IPS-NIHi11 (cell line): Measurements from ENCODE around the gene CYB561.
A peak's percentile ranks its signal among the peaks of the same experiment; 100 is the strongest.
"Not testable (repeated sequence)": the region's sequence is repeated elsewhere in the genome, so short reads cannot be mapped to it uniquely, and the experiment has no call there.

Source experiments
- DNase-seq: peaks from one replicate; pipeline ENCODE4 v3.0.0; 2012; ENCODE audit warnings: mixed read lengths, low spot score

Gene CYB561

DNA sequence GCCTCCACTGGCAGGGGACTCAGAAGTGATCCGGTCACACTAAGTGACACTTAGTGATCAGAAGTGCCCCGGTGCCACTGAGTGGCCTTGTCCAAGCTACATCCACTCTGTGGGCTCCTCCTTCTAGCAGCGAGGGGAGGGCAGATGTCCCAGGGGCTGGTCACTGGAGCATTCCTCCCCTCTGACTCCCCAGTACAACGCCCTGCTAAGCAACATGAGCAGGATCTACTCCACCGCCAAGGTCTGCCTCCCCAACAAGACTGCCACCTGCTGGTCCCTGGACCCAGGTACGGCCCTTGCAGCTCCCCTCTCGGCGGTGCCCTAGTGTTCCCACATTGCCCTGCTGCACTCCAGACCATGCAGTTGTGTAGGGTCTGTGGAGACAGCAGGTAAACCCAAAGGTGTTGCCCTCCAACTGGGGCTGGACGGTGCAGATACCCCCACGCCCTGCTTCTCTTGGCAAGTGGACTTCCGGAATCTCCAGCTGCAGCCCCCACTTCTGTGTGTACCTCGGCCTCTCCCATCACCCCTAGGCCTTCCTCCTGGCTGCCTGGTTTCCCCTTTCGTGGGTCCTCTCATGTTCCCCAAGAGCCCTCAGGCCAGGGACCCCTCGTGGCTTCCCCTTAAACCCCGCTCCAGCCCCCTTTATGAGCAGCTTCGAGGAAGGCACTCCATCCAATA is 32.8 kb upstream of the CYB561 start:
- DNase-seq: peak; percentile 92

DNA sequence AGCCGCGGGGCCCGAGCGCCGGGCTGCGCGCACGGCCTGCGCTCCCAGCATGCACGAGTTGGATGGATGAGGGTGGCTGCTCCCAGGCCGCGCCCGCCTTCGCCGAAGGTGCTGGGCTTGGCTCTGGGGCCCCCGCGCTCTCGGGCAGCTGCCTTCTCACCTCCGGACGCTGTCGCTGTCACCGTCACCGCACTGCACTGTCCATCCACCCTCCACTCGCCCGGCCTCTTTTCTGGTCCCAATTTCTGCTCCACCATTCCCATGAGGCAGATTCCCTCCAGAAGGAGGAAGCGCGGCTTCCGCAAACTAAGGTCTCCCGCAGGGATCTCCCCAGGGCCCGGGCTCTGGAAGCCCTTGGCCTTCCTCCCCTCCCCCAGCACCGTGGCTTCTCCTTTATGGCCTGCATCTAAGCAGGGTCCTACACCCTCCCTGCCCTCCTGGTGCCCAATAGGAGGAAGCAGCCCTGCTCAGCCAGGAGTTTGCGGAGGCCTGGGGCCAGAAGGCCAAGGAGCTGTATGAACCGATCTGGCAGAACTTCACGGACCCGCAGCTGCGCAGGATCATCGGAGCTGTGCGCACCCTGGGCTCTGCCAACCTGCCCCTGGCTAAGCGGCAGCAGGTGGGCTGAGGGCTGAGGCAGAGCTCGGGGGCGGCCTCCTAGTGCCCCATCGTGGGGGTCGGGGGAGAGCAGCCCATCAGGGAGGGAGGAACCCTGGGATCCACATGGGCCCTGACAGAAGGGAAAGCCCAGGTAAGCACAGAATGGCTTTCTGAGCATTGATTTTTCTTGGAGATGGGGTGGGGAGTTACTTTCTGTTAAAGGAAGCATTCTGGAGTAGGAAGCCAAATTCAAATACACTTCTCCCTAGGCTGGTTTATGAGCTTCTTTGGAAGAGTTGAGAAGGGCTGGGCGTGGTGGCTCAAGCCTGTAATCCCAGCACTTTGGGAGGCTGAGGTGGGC is 31.7 kb upstream of the CYB561 start:
- no peak for DNase-seq

DNA sequence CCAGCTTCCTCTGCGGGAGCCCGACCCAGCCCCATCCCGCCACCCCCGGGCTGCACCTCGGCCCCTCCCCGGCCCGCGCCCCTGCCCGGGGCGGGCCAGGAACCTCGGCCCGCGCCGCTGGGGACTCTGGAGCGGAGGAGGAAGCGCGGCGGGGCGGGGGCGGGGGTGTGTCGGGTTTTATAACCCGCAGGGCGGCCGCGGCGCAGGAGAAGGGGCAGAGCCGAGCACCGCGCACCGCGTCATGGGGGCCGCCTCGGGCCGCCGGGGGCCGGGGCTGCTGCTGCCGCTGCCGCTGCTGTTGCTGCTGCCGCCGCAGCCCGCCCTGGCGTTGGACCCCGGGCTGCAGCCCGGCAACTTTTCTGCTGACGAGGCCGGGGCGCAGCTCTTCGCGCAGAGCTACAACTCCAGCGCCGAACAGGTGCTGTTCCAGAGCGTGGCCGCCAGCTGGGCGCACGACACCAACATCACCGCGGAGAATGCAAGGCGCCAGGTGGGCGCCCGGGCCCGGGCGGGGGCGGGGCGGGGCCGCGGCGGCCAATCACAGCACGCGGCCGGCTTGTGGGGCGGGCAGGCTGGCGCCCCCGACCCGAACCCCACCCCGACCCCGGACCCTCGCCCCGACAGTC is 30.9 kb upstream of the CYB561 start, which contains the start of gene ACE:
TSS of gene ACE (plus strand) at position 208 of the 626 bp plus-strand sequence. CDS start at position 242, 34 bp downstream.
- DNase-seq: peak; percentile 89

DNA sequence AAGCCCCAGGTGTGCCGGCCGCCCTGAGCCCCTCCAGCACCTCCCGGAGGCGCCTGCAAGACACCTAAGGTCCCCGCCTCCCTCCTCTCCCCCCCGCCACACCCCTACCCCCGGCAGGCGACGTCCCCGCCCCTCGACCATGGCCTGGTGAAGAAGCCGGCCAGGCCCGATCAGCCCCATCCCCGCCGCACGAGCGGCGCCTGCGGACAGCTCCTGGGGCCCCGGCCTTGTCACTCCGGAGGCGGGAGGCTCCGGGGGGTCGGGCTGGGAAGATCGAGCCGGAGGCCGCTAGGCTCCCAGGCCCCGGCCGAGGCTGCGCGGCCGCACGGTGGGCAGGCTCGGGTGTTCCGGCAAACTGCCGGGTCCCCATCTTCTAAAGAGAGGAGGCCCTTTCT is 30.4 kb upstream of the CYB561 start:
- peak; percentile 78 for DNase-seq

DNA sequence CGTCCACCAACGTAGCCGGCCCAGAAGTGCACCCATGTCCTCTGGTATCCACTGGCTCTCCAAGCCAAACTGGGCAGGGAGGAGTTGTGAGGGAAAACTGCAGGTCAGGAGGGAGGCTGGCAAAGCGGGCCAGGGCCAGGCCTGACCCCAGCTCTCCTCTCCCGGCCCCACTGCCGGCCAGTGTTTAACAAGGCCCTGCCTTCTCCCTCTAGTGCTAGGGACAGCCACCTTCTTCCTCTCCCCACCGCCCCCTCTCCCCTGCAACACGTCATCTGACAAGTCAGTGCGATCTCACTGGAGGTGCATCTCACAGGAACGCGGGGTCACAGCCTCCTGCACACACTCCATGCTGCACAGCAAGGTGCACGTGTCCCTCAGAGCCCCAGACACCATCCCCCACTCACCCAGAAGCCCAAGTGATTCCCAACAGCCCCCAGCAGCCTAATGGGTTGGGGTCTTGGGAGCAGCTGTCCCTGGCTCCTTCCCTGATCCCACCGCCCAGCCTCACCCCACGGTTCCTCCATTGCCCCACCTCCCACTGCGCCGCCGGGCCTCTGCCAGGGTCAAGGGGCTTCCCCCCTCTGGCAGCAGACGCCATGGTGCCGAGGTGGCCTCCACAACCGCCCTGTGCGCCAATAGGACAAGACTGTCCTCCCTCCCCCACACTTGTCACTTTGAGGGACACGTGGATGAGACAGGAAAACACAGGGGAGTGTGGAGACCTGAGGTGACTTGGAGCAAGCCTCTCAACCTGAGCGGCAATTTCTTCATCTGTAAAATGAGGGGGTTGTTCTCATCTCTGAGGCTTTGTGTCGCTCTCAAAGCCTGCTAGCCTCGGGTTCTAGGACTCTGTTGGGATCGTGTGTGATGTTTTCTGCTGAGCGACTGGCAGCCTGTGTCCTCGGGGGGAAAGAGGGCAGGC is 29.6 kb upstream of the CYB561 start:
- no peak for DNase-seq

DNA sequence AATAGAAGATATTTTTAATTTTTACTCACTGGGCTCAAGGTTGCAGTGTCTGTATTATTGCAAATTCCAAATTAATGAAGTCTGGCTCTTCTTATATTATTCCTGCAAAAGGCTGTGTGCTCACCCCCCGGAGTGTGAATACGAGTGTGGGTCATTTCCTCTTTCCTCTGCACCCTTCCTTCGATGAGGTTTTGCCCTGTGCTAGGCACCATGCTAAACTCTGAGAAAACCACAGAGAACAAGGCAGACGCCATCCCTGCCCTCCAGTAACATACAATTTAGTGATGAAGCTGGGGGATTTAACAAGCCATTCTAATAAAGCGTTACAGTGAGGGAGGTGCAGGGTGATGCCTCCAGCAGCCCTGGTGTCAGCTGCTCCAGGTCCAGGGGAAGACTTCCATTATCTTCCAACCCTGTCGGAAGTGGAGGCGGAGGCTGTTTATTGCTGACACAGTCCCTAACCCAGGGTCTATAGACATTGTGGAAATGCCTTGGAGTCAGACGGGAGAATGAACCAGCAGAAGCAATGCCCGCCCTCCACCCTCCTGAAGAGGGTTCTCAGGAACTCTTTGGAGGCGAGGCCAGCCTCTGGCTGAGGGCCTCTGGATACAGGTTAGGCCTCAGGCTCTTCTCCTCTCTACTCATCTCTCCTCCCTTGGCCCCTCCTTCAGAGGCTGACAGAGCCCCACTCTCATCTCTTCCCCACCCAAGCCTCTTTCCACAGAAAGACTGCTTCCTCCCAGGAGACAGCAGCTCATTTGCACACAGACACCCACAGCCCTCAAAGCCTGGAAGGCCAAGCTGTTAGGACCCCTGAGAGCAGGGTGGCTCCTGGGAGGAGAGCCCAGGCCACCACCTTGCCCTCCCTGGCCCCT is 28.7 kb upstream of the CYB561 start:
- DNase-seq: no peak

DNA sequence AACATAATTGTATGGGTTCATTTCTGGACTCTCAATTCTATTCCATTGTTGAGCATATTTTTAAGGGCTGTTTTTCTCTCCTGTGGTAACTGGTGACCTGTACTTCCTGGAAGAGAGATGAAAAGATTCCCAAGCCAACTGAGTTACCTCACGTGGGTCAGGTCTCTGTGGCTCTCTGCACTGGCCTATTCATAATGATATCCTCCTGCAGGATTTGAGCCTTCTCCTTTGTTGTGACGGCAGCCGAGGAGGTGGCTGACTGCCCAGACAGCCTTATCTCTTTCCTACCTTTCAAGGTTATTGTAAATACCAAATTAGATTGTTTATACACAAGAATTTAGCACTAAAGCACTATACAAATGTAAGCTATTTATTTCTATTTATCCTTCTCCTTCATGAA is 28.1 kb upstream of the CYB561 start:
- no peak for DNase-seq

DNA sequence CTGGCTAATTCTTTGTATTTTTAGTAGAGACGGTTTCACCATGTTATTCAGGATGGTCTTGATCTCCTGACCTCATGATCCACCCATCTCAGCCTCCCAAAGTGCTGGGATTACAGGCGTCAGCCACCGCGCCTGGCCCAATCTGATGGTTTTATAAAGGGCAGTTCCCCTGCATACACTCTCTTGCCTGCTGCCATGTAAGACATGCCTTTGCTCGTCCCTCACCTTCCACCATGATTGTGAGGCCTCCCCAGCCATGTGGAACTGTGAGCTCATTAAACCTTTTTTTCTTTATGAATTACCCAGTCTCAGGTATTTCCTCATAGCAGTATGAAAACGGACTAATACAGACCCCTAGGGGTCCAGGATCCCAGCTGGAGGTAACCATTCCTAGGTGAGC is 22.0 kb upstream of the CYB561 start:
- DNase-seq: not testable (repeated sequence)

DNA sequence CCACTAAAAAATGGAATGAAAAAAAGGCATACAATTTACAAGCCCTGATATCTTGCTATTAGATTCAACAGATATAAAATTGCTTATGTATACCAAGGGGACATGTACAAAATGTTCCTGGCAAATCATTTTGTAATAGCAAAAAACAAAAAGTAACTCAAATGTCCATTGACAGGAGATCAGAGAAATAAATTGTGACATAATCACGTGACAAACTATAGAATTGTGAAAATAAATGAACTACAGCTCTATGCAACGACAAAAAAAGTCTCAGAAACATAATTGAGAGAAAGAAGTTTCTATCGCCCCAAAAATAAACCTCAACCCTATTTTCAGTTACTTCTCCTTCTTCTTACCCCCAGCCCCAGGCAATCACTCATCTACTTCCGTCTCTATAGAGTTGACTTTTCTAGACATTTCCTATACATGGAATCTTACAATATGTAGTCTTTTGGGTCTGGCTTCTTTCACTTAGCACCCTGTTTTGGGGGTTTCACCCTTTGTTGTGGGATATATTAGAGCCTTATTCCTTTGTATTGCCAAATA is 18.7 kb upstream of the CYB561 start:
- no peak for DNase-seq

DNA sequence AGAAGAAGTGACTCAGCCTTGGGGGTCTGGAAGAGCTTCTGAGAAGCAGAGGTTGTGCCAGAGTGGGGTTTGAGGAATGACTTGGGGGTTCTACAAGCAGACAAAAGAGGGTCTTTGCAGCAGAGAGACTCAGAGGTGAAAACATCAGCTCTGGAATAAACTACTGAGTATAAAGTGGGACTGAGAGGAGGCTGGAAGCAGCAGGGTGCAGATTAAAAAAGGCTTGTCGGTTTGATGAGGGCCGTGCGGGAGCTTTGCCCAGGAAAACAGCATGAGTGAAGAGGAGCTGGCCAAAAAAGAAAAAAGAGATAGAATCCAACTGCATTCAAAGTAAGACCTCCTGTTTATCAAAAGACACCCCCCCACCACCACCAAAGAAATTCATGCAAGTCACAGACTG is 17.7 kb upstream of the CYB561 start:
- DNase-seq: no peak

DNA sequence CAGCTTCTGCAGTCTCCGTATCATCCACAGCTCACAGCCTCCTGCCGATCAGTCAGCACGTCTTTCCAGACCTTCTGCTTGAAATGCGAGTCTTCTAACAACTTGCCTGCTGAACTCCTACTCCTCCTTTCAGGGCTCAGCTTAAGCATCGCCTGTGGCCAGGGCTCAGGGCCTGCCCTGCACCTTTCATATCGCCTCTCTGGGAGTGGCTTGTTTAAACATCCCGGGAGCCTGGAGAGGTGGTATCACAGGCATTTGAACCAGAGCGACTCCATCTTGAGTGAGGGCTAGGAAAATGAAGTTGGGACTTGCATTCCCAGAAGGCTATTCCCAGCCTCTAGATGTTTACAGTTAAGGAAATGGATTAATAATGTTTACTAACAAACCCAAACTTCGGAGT is 13.9 kb upstream of the CYB561 start:
- no peak for DNase-seq

DNA sequence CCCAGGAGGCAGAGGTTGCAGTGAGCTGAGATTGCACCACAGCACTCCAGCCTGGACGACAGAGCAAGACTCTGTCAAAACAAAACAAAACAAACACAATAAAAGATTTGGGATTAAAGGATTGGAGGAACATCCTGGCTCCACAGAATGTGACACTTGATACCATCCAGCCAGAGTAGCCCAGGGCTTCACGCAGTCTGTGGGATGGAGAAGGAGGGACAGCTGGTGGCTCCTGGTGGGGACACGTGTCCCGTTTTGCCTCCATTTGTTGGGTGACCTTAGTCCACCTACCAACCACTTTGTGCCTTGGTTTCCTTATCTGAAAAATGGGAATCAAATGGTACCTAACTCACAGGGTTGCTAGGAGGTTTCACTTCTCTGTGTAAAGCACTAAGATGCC is 12.4 kb upstream of the CYB561 start:
- DNase-seq: no peak

DNA sequence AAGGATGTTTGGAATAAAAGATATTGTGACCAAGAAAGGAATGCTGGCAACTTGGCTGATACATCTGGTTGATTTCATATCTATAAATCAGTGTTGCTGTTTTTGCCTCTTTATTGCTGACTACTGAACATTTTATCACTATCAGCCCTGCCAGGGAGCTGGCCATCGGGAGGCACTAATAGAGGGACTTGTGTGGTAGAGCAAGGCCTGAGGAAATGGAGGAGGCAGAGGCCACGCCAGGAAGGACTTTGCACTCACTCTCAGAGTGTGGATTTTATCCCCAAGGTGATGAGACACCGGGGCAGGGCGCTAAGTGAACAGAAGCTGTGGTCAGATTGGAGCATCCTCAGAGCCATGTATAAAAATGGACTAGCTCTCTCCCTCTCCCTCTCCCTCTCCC is 9.3 kb upstream of the CYB561 start:
- DNase-seq: no peak

DNA sequence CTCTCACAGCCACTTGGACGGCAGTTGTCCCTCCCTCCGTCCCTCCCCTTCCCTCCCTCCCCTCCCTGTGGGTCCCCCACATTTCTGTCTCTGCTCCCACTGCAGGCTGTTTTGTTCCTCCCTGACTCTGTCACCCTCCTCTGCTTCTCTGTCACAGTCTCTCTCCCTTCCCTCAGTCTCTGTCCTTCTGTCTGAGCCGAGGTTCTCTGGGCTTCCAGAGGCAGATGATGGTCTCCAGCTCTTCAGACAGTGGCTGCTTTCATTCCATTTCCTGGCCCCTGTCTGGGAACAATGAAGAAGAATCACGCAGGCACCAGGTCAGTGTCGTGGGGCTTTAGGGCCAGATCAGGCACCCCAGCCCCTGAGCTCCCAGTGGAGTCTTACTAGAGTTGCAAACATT is 8.8 kb upstream of the CYB561 start:
- no peak for DNase-seq

DNA sequence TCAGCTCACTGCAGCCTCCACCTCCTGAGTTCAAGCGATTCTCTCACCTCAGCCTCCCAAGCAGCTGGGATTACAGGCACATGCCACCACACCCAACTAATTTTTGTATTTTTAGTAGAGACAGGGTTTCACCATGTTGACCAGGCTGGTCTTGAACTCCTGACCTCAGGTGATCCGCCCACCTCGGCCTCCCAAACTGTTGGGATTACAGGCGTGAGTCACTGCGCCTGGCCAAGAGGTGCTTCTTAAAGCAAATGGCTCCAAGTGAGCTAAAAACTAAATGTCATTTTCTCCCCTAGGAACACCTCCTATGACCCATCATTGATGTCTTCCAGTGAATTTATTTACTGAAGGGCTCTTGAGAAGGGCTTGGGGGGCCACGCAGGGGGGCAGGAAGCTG is 8.3 kb upstream of the CYB561 start:
- DNase-seq: not testable (repeated sequence)

DNA sequence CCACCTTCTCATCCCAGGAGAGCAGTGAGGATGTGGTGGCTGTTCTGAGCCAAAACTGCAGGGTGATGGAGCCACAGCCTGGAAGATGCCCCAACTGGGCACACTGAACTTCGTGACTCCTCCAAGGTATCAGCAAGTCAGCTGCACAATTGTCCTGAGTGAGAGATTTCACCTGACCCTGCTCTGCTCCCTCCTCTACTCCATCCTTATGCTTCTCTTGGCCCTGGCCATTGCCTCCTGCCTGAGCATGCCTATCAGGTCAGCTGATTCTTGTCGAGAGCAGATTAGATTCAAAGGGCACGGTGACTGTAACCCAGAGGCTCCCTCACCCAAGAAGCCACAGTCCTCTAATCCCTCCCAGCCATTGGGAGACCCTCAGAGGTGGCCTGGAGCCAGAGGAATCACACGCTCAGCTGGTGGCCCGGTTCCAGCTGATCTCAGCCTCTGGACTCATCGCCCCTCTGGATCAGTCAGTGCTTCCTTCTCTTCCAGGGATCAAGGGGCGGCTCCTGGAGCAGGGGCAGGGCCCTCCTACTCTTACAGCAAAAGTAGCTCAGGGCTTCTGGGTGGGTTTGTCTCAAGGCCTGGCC is 7.0 kb upstream of the CYB561 start:
- no peak for DNase-seq

DNA sequence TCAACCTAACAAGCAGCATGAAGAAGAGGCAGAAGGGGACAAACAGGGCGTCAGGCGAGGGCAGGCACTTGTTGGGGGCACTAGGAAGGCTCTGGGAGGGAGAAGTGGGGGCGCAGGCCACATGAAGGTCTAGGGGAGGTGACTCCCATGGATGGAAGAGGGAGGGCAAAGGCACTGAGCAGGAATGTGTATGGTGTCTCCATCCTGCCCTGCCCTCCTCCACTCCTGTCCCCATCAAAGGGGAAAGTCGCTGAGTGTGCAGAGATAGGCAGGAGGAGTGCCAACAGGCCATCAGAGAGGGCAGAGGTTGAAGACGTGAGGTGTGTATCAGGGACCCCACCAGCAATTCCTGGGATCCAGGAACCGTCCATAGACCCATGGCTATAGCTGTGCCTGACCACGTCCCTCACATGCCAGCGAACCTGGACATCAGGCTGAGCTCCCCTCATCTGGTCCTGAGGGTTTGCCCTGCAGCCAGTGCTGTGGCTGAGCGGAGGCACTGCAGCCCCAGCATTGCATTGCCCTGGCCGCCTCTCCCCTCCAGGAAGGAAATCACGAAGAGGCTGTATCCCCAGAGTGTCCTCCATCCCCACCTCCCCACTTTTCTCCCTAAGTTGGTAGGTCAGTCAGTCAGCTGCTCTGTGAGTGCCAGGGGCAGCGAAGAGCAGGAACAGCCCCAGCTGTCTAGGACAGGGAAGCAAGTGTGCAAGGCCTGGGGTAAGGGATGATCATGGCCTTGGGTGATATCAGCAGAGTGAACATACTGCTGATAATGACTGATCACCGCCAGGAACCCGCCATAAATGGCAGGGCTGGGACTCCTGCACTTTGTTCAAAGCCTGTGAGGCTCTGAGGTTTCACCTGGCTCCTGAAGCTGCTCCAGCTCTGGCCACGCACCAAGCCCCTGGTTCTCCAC is 6.2 kb upstream of the CYB561 start:
- no peak for DNase-seq

DNA sequence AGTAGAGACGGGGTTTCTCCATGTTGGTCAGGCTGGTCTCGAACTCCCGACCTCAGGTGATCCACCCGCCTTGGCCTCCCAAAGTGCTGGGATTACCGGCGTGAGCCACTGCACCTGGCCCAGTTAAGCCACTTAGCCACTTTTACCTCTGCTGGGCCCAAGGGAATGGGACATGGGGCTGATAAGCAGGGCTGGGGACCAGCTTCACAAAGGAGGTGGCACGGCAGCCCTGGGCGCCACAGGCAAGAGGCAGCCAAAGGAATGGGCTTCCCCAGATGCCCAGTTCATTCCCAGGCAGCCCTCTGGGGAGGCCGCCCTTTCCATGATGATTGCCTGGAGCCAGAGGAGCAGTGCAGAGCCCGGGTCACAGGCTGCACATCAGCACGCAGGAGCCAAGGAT is 5.0 kb upstream of the CYB561 start:
- no peak for DNase-seq

DNA sequence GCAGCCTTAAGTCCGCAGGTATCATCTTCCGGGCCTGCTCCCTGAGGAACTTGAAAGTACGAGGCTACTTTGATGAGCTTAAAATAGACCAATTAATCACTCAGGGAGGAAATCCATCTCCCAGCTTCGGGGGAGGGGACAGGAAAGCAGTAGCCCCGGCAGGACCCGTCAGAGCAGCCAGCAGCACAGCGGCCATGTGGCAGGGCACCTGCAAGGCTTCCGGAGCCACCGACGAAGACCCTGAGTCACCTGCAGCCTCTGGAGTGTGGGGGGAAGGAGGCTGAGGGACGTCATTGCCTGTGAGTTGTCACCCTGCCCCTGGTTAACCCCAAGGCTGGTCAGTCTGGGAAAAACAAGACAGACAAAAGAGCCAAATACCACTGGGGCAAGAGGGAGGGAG is 4.4 kb upstream of the CYB561 start:
- DNase-seq: no peak
